Progenitor cell of endocrine pancreas (in vitro differentiated cells): ENCODE data around the gene VAPA. TPM values are rescaled to one million over a fixed set of nuclear protein-coding genes. Genes with fewer than 3 reads are reported as not detected.

ENCODE experiments used
- DNase-seq: peaks from one replicate; pipeline ENCODE4 v3.0.0; 2021; ENCODE audit warnings: low spot score; ENCODE audit not compliant: unreplicated experiment
- H3K27ac Mint-ChIP-seq: 2 replicates; pipeline ENCODE4 v1.8.0; 2021; ENCODE audit warnings: mild to moderate bottlenecking, moderate library complexity, mixed read lengths
- H3K27me3 Mint-ChIP-seq: 2 replicates; pipeline ENCODE4 v1.8.0; 2021; ENCODE audit warnings: mixed read lengths
- H3K36me3 Mint-ChIP-seq: 2 replicates; pipeline ENCODE4 v1.8.0; 2022; ENCODE audit warnings: mixed read lengths; ENCODE audit not compliant: insufficient read depth
- H3K4me1 Mint-ChIP-seq: 2 replicates; pipeline ENCODE4 v1.8.0; 2021; ENCODE audit warnings: low read depth, mixed read lengths
- H3K4me3 Mint-ChIP-seq: 2 replicates; pipeline ENCODE4 v1.8.0; 2021; ENCODE audit warnings: low read depth, mild to moderate bottlenecking, moderate library complexity, mixed read lengths
- H3K9me3 Mint-ChIP-seq: 2 replicates; pipeline ENCODE4 v1.8.0; 2021; ENCODE audit warnings: low read depth, mixed read lengths
- CTCF ChIP-seq: fragments of 200-600 bp; sonication (generic); IDR thresholded peaks from one replicate; pipeline ENCODE4 v1.5.0; 2021; ENCODE audit warnings: antibody characterized with exemption, mild to moderate bottlenecking; ENCODE audit not compliant: unreplicated experiment
- total RNA-seq: library from RNA; stranded (reverse); gene quantifications from 2 replicates; pipeline ENCODE4 v1.2.1, GENCODE V29; 2021

VAPA gene
- total RNA-seq, 1 donor from 2014 or later = 115 TPM

- no peak for TF ChIP-seq CTCF
- Mint-ChIP-seq H3K4me1 (peaks cover 23% of the 10 kb centered on the region), H3K4me3 (no peak overlapping the region), H3K27me3 (peaks cover 9% of the 10 kb centered on the region), H3K9me3 (peaks cover 6% of the 10 kb centered on the region), H3K36me3 (no peaks in the 10 kb centered on the region), H3K27ac (no peak overlapping the region)
- DNase-seq = no peak
Observed at GRCh38 chr18:9874728-9875127, 39.1 kb upstream of the VAPA start.

- Mint-ChIP-seq H3K4me3 (no peak overlapping the region), H3K27me3 (peaks cover 3% of the 10 kb centered on the region), H3K27ac (peak overlapping the region; percentile 86), H3K4me1 (peaks cover 14% of the 10 kb centered on the region), H3K36me3 (no peaks in the 10 kb centered on the region), H3K9me3 (peaks cover 6% of the 10 kb centered on the region)
- no peak for TF ChIP-seq CTCF
- no peak for DNase-seq
Observed at GRCh38 chr18:9876212-9876866, 37.5 kb upstream of the VAPA start.

- H3K4me1 Mint-ChIP-seq = peaks cover 14% of the 10 kb centered on the region
- H3K27ac Mint-ChIP-seq = peak overlapping the region; percentile 86
- H3K36me3 Mint-ChIP-seq = no peaks in the 10 kb centered on the region
- TF ChIP-seq CTCF = no peak
- no peaks in the 10 kb centered on the region for H3K27me3 Mint-ChIP-seq
- peak overlapping the region; percentile 17 for H3K4me3 Mint-ChIP-seq
- H3K9me3 Mint-ChIP-seq = peaks cover 6% of the 10 kb centered on the region
- no peak for DNase-seq
Observed at GRCh38 chr18:9876867-9877654, 36.8 kb upstream of the VAPA start.

GRCh38 chr18:9877655-9878014 is 36.2 kb upstream of the VAPA start:
- Mint-ChIP-seq H3K4me1 (peaks cover 14% of the 10 kb centered on the region), H3K4me3 (no peak overlapping the region), H3K36me3 (no peaks in the 10 kb centered on the region), H3K27ac (peak overlapping the region; percentile 86), H3K27me3 (no peaks in the 10 kb centered on the region), H3K9me3 (peaks cover 6% of the 10 kb centered on the region)
- no peak for DNase-seq
- no peak for TF ChIP-seq CTCF

- Mint-ChIP-seq H3K27ac (no peak overlapping the region), H3K27me3 (no peaks in the 10 kb centered on the region), H3K4me3 (no peak overlapping the region), H3K36me3 (no peaks in the 10 kb centered on the region), H3K9me3 (peaks cover 6% of the 10 kb centered on the region), H3K4me1 (peaks cover 14% of the 10 kb centered on the region)
- no peak for TF ChIP-seq CTCF
- no peak for DNase-seq
Observed at GRCh38 chr18:9878095-9878494, 35.7 kb upstream of the VAPA start.
